Glomerular endothelial cell (primary cell): ENCODE results near the gene THNSL1. TPM values are rescaled to one million over a fixed set of nuclear protein-coding genes. Genes with fewer than 3 reads are reported as not detected.
A peak's percentile ranks its signal among the peaks of the same experiment; 100 is the strongest.
"Not testable (repeated sequence)": the region's sequence is repeated elsewhere in the genome, so short reads cannot be mapped to it uniquely, and the experiment has no call there.

Source experiments
- DNase-seq: peaks from one replicate; pipeline ENCODE4 v3.0.0-alpha.2; 2011; ENCODE audit warnings: low read depth, low spot score; ENCODE audit errors: extremely low read depth
- total RNA-seq: library from RNA; depleted of rRNA; stranded (reverse); fragments of >200 nt; gene quantifications from 2 replicates; pipeline ENCODE4 v1.2.3, GENCODE V29; 2015

THNSL1 gene
- total RNA-seq, 1 donor from 2014 or later: 1.1 TPM

GRCh38 chr10:24995072-24995471 lies 21.3 kb upstream of the THNSL1 start:
- no peak for DNase-seq

- no peak for DNase-seq
Measured at GRCh38 chr10:24998044-24998443, 18.4 kb upstream of the THNSL1 start.

GRCh38 chr10:25011591-25011990 lies 4.8 kb upstream of the THNSL1 start:
- DNase-seq: not testable (repeated sequence)

GRCh38 chr10:25014579-25014978 lies 1.8 kb upstream of the THNSL1 start:
- DNase-seq: no peak

- DNase-seq: peak; percentile 81
Measured at GRCh38 chr10:25015828-25016375, 510 bp upstream of the THNSL1 start, which contains the start of gene ENKUR. Gene ENKUR (minus strand): TSS chr10:25016158. CDS start chr10:25015936, 222 bp downstream.

GRCh38 chr10:25017154-25017590 lies 760 bp downstream of the THNSL1 start:
- no peak for DNase-seq

- no peak for DNase-seq
Measured at GRCh38 chr10:25017661-25018060, 1.2 kb downstream of the THNSL1 start.

GRCh38 chr10:25018703-25019102 lies 2.3 kb downstream of the THNSL1 start:
- DNase-seq: no peak

- DNase-seq: peak; percentile 81
Measured at GRCh38 chr10:25023278-25023677, 6.9 kb downstream of the THNSL1 start.

GRCh38 chr10:25024528-25024927 lies 8.1 kb downstream of the THNSL1 start:
- DNase-seq: no peak

GRCh38 chr10:25026463-25026862 lies 10.1 kb downstream of the THNSL1 start:
- DNase-seq: no peak

- no peak for DNase-seq
Measured at GRCh38 chr10:25028711-25029110, 12.3 kb downstream of the THNSL1 start.

- DNase-seq: no peak
Measured at GRCh38 chr10:25029519-25029918, 13.1 kb downstream of the THNSL1 start.

- no peak for DNase-seq
Measured at GRCh38 chr10:25036381-25036780, 20.0 kb downstream of the THNSL1 start.

- DNase-seq: no peak
Measured at GRCh38 chr10:25038325-25038724, 21.9 kb downstream of the THNSL1 start.

GRCh38 chr10:25039531-25039930 lies 23.1 kb downstream of the THNSL1 start:
- DNase-seq: no peak

GRCh38 chr10:25046641-25047040 lies 30.2 kb downstream of the THNSL1 start:
- no peak for DNase-seq

- DNase-seq: no peak
Measured at GRCh38 chr10:25047088-25047487, 30.7 kb downstream of the THNSL1 start.

- DNase-seq: no peak
Measured at GRCh38 chr10:25047591-25048301, 31.3 kb downstream of the THNSL1 start.

GRCh38 chr10:25048450-25048849 lies 32.0 kb downstream of the THNSL1 start:
- DNase-seq: no peak

GRCh38 chr10:25049966-25050365 lies 33.6 kb downstream of the THNSL1 start:
- DNase-seq: no peak

GRCh38 chr10:25050402-25050801 lies 34.0 kb downstream of the THNSL1 start:
- DNase-seq: no peak
